NB4 (cell line): ENCODE results near the gene SEC24C.

Experiments used
- DNase-seq: peaks from one replicate; pipeline ENCODE4 v3.0.0; 2010; ENCODE audit warnings: low read depth
- H3K4me3 ChIP-seq: one replicate; pipeline ENCODE4 v1.5.1; 2011; ENCODE audit warnings: mild to moderate bottlenecking, low read depth, low read length, moderate library complexity
- CTCF ChIP-seq: IDR thresholded peaks from one replicate; pipeline ENCODE4 v1.5.1; 2012; ENCODE audit warnings: low read depth, low read length
- MAX ChIP-seq: IDR thresholded peaks from 2 replicates; pipeline ENCODE4 v1.6.1; 2011; ENCODE audit warnings: low read depth, low read length
- MYC ChIP-seq: IDR thresholded peaks from 2 replicates; pipeline ENCODE4 v1.6.1; 2011; ENCODE audit warnings: low read depth, low read length
- POLR2A ChIP-seq: IDR thresholded peaks from 2 replicates; pipeline ENCODE4 v1.6.1; 2011; ENCODE audit warnings: mild to moderate bottlenecking; ENCODE audit not compliant: insufficient read length; ENCODE audit errors: extremely low read depth

SEC24C gene

GRCh38 chr10:73814896-73815718 lies 70.9 kb downstream of the SEC24C start:
- TF ChIP-seq MYC, result no peak
- no peak for TF ChIP-seq CTCF
- no peak for TF ChIP-seq POLR2A
- no peak; the same call in 1 of the 2 replicates for TF ChIP-seq MAX
- DNase-seq, result peak; percentile 38
- H3K4me3 ChIP-seq, result no peak overlapping the region

GRCh38 chr10:73815719-73816030 lies 71.5 kb downstream of the SEC24C start:
- no peak for DNase-seq
- H3K4me3 ChIP-seq, result no peak overlapping the region
- TF ChIP-seq MYC (no peak), MAX (no peak), CTCF (no peak), POLR2A (no peak)

- H3K4me3 ChIP-seq, result no peak overlapping the region
- DNase-seq, result no peak
- no peak for TF ChIP-seq CTCF
- no peak for TF ChIP-seq MAX
- no peak for TF ChIP-seq POLR2A
These were observed 73.0 kb downstream of the SEC24C start for GRCh38 chr10:73816917-73817729.

- no peak for DNase-seq
- TF ChIP-seq POLR2A, result no peak
- TF ChIP-seq MYC, result no peak
- TF ChIP-seq MAX, result no peak
- no peak for TF ChIP-seq CTCF
- no peak overlapping the region for H3K4me3 ChIP-seq
These were observed 73.7 kb downstream of the SEC24C start for GRCh38 chr10:73817826-73818225.

GRCh38 chr10:73818402-73818801 lies 74.2 kb downstream of the SEC24C start:
- DNase-seq, result no peak
- peak; percentile 17 for TF ChIP-seq CTCF
- no peak for TF ChIP-seq POLR2A
- no peak for TF ChIP-seq MAX
- H3K4me3 ChIP-seq, result no peak overlapping the region
